Measurements from ENCODE around the gene UBXN4.

DNA sequence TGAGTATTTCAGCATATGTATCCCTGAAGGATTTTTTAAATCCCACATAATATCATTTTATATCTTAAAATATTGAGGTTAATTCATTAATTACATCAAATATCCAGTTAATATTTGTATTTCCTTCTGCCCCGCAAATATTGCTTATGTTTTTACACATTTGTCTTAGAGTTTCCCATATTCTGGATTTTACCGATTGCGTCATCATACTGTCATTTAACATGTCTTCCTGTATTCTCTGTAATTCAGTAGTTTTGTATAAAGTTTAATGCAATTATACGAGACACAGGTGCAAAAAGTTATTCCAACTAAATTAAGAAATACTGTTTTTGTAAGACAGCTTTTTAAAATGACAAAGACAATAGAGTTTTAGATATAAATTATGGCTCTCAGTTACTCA, 33.5 kb upstream of the UBXN4 start:
- TF ChIP-seq MYC (IDR thresholded peaks at IDR 0.05; ENCODE audit: low read depth, low read length) (no peak), EZH2 (IDR thresholded peaks at IDR 0.05; ENCODE audit: borderline replicate concordance, low read depth, low read length, severe bottlenecking) (no peak), POLR2A (IDR thresholded peaks at IDR 0.05; ENCODE audit: low read depth, low read length) (no peak), FOS (IDR thresholded peaks at IDR 0.05; ENCODE audit: borderline replicate concordance, insufficient read depth, low read length) (no peak), POLR2AphosphoS5 (IDR thresholded peaks at IDR 0.05; ENCODE audit: insufficient read depth, low read depth, low read length) (no peak), JUN (IDR thresholded peaks at IDR 0.05; ENCODE audit: borderline replicate concordance, insufficient read depth, insufficient read length, low read depth) (no peak)
- TF ChIP-seq, protein P1, sequence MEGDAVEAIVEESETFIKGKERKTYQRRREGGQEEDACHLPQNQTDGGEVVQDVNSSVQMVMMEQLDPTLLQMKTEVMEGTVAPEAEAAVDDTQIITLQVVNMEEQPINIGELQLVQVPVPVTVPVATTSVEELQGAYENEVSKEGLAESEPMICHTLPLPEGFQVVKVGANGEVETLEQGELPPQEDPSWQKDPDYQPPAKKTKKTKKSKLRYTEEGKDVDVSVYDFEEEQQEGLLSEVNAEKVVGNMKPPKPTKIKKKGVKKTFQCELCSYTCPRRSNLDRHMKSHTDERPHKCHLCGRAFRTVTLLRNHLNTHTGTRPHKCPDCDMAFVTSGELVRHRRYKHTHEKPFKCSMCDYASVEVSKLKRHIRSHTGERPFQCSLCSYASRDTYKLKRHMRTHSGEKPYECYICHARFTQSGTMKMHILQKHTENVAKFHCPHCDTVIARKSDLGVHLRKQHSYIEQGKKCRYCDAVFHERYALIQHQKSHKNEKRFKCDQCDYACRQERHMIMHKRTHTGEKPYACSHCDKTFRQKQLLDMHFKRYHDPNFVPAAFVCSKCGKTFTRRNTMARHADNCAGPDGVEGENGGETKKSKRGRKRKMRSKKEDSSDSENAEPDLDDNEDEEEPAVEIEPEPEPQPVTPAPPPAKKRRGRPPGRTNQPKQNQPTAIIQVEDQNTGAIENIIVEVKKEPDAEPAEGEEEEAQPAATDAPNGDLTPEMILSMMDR (IDR thresholded peaks at IDR 0.05; ENCODE audit: extremely low read depth in 1 of 2, insufficient read depth in 1 of 2, low read depth in 1 of 2, low read length in 2 of 2) = no peak
- TF ChIP-seq, protein P2, sequence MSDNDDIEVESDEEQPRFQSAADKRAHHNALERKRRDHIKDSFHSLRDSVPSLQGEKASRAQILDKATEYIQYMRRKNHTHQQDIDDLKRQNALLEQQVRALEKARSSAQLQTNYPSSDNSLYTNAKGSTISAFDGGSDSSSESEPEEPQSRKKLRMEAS (IDR thresholded peaks at IDR 0.05; ENCODE audit: insufficient read depth, insufficient read length) = no peak

Data from endothelial cell of umbilical vein (primary cell).